Right renal pelvis (tissue), 4 donors: ENCODE results near the gene RD3L. TPM values are rescaled to one million over a fixed set of nuclear protein-coding genes. Genes with fewer than 3 reads are reported as not detected.
"Not testable (repeated sequence)": the region's sequence is repeated elsewhere in the genome, so short reads cannot be mapped to it uniquely, and the experiment has no call there.

Experiments
- DNase-seq, 4 donors: peaks; one replicate each; pipeline ENCODE4 v3.0.0-alpha.2; 2013; ENCODE audit warnings: low read depth in 4 of 4, low spot score in 3 of 4, missing footprints in 1 of 4
- polyA plus RNA-seq, 4 donors: library from polyadenylated mRNA; unstranded; fragments of 120-200 nt; gene quantifications; one replicate each; pipeline ENCODE4 v1.2.1, GENCODE V29; 2013; ENCODE audit not compliant: insufficient read length in 4 of 4

The RD3L gene
- polyA plus RNA-seq = under 1 TPM in 2 of 4 donors, not detected in 2; 0.04 to 0.17 TPM

DNA sequence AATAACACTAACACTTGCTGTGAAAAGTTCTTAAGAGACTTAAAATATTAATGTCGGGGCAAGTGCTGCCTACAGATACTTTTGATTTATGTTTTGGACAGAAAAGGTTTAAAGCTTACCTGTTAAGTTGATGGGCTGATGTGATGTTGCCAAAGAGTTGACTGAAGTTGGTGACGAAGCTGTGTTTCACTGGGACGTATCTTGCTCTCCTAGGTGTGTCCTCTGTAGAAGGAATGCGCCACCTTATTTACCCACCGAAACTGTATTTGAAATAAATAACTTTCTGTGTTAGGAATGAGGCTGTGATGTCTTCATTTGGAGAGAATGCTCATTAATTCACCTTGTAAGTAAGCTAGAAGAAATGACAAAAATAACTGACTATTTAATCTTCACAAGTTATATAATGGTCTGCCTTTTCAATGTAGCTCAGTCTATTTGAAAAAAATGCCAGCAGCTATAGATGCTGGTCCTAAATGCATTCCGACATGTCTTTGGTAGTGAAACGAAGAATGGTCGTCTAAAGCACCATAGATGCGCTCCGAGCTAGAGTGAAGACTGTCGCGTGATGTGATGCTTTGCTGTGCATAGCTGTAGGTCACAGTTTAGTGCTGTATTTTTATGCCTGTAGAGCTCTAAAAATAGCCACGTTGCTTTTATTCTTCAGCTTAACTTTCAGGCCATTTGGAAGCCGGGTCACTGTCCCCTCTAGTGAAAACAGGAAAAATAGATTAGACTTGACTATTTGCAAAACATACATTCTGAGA is at the start of gene RD3L:
Gene RD3L, minus strand, starts transcription at position 557 of the 764 bp plus-strand sequence. CDS start 834 bp downstream, outside the sequence.
- no peak for DNase-seq

DNA sequence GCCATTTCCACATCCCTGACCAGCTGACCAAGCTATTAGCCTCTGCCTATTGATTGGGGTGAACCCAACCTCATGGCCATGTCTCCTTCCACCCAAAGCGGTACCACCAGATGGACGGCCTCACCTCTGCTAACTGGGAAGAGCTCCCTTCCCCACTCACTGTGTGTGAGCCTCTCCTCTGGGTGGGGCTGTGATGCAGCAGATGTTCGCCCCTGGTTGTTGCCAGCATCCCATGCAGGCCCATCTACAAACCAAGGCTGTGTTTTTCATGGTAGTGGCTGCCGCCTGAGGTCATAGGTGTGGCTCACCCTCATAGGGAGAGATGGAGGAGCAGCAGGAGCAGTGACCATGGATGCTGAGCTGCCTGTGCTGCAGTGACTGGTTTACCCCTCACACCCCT is 47.6 kb upstream of the RD3L start:
- no peak for DNase-seq

DNA sequence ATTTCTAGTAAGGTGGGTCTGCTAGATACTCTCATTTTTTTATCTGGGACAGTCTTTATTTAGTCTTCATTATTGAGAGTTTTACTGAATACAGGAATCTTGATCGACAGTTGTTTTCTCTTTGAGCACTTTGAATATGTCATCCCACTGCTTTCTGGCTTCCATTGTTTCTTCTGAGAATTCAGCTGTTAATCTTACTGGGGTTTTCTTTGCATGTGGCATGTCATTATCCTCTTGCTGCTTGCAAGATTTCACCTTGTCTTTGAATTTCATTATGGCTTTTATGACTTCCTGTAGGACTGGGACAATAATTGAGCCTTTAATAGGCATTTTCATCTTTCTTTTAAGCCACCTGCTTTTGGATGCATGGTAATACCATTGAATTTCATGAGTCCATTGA is 46.7 kb upstream of the RD3L start:
- no peak for DNase-seq

DNA sequence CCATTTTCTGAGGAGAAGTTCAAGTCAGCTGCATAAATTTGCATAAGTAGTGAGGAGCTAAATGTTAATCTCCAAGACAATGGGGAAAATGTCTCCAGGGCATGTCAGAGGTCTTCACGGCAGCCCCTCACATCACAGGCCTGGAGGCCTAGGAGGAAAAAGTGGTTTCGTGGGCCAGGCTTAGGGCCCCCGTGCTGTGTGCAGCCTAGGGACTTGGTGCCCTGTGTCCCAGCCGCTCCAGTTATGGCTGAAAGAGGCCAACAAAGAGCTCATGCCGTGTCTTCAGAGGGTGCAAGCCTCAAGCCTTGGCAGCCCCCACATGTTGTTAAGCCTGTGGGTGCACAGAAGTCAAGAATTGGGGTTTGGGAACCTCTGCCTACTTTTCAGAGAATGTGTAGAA is 41.9 kb upstream of the RD3L start:
- DNase-seq = no peak

DNA sequence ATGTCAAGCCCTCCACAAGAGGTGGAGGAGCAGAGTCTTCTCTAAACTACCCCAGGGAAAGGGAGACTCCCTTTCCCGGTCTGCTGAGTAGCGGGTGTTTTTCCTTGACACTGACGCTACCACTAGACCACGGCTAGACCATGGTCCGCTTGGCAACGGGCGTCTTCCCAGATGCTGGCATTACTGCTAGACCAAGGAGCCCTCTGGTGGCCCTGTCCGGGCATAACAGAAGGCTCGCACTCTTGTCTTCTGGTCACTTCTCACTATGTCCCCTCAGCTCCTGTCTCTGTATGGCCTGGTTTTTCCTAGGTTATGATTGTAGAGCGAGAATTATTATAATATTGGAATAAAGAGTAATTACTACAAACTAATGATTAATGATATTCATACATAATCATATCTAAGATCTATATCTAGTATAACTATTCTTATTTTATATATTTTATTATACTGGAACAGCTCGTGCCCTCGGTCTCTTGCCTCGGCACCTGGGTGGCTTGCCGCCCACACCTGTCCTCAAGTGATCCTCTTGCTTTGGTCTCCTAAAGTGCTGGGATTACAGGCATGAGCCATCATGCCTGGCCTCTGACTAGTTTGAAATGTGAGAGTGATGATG is 38.4 kb upstream of the RD3L start:
- DNase-seq = not testable (repeated sequence)

DNA sequence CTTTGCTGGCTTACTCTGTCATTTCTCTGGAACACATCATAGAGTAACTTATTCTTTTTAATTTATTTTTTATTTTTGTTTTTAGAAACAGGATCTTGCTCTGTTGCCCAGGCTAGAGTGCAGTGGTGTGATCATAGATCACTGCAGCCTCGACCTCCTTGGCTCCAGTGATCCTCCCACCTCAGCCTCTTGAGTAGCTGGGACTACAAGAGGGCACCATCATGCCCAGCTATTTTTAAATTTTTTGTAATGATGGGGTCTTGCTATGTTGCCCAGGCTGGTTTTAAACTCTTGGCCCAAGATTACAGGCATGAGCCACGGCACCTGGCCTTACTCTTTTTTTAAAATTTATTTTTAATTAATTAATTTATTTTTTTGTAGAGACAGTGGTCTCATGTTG is 32.2 kb upstream of the RD3L start:
- DNase-seq = no peak

DNA sequence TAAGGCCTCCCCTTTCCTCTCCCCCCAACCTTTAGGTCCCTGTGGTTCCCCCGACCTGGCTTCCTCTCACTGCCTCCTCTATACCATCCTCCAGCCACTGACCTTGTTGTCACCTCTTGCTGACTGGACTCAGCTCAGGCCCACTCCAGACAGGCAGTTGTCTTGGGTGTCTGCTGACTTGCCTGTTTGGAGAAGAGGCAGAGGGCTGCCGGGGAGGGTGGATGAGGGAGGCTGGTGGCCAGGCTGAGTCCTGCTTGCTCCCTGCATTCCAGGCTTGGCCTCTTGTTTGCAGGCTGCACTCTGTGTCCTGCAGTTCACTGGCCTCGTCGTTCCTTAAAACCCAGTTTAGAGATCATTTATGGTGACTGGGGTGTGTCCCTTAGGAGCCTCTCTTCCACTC is 31.0 kb upstream of the RD3L start:
- DNase-seq = no peak

DNA sequence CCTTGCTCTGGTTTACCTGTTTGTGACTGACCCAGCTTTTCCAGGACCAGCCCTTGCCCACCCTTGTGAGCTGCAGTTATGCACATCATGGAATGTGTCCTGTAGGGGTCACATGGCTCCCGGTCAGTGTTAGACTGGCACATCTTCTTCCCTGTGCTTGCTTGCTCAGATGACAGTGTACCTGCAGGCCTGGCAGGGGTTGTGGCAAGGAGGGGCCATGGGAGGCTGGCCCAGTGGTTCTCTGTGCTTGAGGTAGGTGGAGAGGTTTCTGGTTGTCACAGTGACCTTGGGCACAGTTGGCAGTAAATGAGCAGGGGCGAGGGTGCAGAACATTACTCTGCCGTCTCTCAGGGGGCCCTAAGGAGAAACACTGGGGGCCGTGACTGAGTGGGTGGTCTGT is 27.6 kb upstream of the RD3L start:
- no peak for DNase-seq

DNA sequence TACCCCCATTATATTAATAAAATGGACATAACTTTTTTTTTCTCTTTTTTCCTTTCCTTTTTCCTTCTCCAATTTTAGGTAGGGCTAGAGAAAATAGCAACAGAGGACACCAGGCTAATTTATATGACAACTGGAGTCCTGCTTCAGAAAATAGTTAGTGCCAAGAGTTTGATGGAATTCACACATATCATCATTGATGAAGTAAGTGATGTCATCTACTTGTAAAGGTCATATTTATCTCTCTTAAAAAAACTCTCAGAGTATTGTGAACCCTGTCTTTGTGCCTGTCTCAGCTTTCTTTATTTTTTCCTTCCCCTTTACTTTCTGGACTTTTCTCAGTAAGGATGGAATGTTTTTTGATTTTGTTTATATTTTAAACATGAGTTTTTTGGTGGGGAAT is 24.3 kb upstream of the RD3L start:
- DNase-seq = no peak

DNA sequence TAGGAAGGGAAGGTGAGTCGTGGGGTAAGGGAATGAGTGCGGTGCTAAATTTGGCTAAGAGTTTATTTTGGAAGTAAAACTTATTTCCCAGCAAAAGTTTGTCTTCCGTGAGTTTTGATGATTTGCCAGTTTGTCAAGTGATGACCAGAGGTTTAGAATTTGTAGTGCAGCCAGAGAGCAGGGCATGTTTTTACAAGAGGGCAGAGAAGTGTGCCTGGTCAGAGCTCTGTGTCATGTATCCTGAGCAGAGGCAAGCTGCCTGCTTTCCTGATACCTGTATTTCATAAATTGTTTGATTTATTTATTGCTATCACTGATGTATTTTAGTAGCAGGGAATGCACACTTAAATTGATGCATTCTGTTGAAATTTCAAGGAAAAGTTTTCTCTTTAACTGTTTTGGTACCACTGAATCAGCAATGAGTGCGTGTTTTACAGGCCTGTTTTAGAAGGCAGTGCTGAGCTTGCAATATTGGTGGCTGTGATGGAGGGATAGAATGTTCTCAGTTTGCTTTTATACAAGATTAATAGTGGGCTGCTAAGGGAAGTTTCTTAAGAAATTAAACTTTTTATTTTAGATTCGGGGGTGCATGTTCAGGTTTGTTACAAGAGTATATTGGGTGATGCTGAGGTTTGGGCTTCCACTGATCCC is 19.7 kb upstream of the RD3L start:
- DNase-seq = no peak

DNA sequence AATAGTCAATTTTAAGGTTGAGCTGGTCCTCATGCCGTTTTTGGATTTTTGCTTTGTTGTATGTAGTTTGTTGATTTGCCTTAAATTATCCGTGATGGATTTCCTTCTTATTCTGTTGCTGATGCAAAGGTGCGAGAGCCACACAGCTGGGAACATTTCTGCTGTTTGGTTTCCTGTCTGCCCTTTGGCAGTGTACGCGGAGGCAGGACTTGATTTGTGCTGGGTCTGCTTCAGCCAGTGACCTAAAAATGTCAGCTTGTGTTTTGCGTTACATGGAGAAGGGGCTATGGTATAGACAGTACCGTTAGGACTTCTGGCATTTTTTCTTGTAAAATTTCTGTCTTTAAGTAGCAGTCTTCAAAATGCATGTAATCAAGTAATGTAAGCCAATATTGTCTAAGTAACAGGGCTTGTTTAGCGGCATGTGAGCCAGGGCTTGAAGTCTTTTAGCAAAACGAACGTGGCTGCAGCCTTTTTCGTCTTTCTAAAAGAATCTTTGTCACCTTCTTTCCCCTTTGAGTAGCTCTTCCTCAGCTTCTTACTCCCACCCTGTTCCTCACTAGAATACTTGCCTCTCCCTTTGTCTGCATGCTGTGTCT is 18.2 kb upstream of the RD3L start:
- peak in 1 of 4 donors; percentile 15 for DNase-seq

DNA sequence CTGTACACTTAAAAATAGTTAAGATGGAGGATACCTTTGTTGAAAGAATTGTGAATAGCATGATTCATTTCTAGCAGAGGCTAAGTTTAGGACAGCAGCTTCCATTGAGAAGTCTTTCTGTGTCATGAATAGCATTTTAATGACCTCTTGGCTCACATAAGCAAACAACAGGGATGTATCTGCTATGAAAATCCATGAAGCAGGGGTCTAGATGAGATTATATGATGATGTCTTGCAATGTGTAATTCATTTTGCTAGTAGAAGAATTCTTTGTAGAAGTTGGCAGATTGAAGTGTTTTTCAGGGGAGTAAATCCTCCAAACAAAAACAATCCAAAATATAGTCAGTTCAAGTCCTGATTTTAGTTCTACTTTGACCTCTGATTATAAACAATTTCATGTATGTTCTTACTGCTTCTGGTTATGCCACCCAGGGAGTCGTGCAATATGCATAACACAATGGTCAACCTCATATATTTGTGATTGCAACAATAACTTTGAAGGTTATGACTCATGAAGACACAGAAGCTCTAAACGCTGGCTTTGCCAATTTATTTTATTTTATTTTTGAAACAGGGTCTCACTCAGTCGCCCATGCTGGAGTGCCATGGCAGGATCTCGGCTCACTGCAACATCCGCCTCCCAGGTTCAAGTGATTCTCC is 6.9 kb upstream of the RD3L start:
- DNase-seq = no peak

DNA sequence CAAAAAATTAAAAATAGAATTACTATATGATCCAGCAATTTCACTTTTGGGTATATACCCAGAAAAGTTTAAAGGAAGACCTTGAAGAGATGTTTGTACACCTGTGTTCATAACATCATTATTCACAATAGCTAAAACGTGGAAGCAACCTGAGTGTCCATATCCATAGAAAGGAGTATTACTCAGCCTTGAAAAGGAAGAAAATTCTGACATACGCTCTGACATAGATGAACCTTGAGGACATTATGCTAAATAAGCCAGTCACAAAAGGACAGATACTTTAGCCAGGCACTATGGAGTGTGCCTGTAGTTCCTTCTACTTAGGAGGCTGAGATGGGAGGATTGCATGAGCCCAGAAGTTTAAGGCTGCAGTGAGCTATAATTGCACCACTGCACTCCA is 6.1 kb upstream of the RD3L start:
- DNase-seq = no peak

DNA sequence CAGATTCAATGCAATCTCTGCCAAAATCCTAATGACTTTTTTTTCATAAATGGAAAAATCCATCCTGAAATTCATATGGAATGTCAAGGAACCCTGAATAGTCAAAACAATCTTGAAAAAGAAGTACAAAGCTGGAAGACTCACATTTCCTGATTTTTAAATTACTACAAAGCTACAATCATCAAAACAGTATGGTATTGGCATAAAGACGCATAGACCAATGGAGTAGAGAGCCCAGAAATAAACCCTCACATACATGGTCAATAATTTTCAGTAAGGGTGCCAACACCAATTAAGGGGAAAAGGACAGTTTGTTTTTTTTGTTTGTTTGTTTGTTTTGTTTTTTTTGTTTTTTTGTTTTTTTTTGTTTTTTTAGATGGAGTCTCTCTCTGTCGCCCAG is 4.6 kb upstream of the RD3L start:
- no peak for DNase-seq

DNA sequence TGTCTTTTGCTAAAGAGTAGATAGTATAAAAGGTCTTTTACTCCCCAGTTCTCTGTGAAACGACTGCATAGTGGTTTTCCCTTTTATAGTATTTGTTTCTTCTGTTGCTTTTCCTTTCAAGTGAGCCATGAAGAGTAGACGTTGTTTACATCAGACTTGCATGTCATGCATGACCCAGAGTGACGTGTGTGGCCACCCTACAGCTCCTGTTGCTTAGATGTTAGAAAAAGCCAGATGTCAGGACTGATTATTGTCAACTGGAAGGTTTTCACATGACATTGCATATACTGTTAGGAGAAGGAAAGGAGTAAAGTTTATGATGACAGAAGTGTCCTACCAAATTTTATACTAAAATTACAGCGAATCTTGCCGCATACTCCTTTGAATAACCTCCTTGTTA is 1.3 kb upstream of the RD3L start:
- DNase-seq = no peak

DNA sequence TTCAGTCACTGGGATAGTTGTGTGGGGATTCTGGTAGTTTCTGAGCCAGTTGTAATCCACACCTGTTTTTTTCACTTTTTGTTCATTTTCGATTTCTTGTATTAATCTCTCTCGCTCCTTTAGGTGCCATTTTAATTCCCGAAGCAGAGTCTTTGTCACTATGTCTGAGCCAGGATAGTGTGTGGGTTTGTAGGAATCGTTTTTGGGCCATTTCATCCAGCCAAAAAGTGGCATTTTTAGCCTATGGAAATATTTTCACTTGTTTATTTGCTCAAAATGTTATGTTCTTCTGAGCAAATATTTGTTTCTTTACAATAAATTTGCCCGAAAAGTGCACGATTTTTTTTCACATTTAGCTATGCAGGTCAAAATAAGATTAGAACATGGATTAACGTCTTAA is 867 bp downstream of the RD3L start:
- DNase-seq = no peak

DNA sequence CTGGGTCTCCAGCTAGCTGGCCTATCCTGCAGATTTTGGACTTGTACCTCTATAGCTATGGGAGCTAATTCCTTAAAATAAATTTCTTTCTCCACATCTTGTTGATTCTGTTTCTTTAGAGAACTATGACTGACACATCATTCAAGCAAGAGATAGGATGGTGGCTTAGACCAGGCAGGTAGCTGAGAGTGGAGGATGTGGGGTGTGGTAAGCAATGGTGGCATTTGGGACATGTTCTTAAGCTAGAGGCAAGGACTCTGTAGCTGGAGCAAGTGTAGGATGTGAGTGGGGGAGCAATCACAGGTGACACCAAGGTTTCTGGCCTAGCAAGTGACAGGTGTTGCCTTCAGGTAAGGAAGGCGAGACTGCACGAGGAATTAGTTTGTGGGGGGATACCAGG is 7.2 kb downstream of the RD3L start:
- no peak for DNase-seq

DNA sequence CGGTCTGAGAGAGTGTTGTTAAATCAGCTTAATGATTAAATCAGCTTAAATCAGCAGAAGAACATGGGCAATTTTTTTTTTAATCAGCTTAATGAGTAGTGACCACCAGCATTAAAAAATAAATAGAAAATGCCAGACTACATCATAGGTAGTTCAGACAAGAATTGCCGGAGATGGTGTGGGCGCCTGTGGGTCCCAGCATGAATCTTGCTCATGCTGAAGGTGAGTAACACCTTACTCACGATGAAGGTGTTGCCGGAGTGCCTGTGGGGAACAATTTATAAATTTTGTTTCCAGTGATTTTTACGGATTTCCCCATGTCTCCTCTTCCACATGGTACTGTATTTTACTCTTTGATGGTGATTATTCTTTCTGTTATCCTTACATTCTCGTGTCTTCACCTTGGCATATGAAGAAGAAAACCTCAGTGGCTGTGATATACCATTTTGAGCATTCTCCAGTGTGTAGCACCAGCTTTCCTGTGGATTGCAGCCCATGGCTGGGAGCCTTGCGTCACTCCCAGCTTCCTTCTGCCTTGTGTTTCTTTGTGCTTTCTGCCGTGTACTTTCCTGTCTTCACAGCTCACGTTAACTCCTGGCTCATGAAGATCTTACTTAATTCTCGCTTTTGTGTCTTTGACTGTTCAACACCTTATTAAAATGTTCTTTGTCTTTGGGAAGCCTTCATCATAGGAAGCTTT is 9.4 kb downstream of the RD3L start:
- no peak for DNase-seq

DNA sequence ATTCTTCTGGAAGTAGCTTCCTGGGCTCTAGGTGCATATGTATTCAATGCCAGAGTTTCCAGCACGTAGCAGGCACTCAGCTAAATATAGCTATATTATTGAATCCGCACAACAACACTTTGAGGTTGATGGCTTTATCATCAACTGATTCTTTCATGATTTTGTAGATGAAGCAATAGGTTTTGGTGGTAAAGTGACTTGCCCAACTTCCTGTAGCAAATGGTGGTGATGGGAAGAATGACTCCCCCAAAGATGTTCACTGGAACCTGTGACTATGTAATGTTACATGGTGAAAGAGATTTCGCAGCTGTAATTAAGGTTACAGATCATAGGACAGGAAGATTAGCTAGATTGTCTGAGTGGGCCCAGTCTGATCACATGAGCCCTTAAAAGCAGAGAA is 10.9 kb downstream of the RD3L start:
- DNase-seq = no peak

DNA sequence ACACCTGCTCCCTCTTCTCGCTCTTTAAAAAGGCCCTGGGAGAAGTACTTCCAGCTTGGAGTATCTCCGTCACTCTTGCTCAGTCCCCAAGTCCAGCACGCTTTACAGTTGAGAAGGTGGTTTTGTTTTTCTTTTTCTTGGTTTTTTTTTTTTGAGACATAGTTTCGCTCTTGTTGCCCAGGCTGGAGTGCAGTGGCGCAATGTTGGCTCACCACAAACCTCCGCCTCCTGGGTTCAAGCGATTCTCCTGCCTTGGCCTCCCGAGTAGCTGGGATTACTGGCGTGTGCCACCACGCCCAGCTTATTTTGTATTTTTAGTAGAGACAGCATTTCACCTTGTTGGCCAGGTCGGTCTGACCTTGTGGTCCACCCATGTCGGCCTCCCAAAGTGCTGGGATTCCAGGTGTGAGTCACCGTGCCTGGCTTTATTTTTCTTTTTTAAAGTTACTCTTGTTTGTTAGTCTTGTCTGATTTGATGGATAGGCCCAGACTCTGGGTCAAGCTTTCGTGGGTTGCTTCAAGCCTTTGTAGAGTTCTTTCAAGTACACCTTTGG is 12.2 kb downstream of the RD3L start:
- DNase-seq = no peak
